ENCODE data around the gene SVOPL. TPM values are rescaled to one million over a fixed set of nuclear protein-coding genes. Genes with fewer than 3 reads are reported as not detected.

The SVOPL gene
- total RNA-seq, 4 donors from 2014 or later, result 0.28 to 1.5 TPM; not detected in 2

- Histone ChIP-seq H3K4me1 (no peaks in the 10 kb centered on the region), H3K27me3 (no peaks in the 10 kb centered on the region), H3K9me3 (peaks cover 0 to 23% of the 10 kb centered on the region in 2 donors), H3K4me3 (no peak overlapping the region), H3K27ac (no peak overlapping the region), H3K36me3 (peaks cover 0 to 4% of the 10 kb centered on the region in 2 donors)
- DNase-seq, result no peak
- intact Hi-C loops (cut with DNase I; ENCODE audit: low total_unique reads), result no loop called here
- no peak for TF ChIP-seq CTCF (IDR thresholded peaks at IDR 0.05)
- TF ChIP-seq POLR2A (IDR thresholded peaks at IDR 0.05), result no peak
These were observed 132.5 kb downstream of the SVOPL start for GRCh38 chr7:138568655-138569054.

GRCh38 chr7:138565451-138566114 lies 135.6 kb downstream of the SVOPL start:
- peaks cover 0 to 28% of the 10 kb centered on the region in 2 donors for H3K9me3 ChIP-seq
- intact Hi-C loops (cut with DNase I; ENCODE audit: low total_unique reads), result no loop called here
- H3K27me3 ChIP-seq, result no peaks in the 10 kb centered on the region
- H3K4me1 ChIP-seq, result no peaks in the 10 kb centered on the region
- TF ChIP-seq POLR2A (IDR thresholded peaks at IDR 0.05) (no peak), CTCF (IDR thresholded peaks at IDR 0.05) (no peak)
- DNase-seq, result no peak
- H3K27ac ChIP-seq, result no peak overlapping the region
- H3K36me3 ChIP-seq, result peaks cover 0 to 4% of the 10 kb centered on the region in 2 donors
- H3K4me3 ChIP-seq, result no peak overlapping the region

GRCh38 chr7:138565071-138565450 lies 136.1 kb downstream of the SVOPL start:
- Histone ChIP-seq H3K4me1 (no peaks in the 10 kb centered on the region), H3K27me3 (no peaks in the 10 kb centered on the region), H3K27ac (no peak overlapping the region), H3K4me3 (no peak overlapping the region), H3K9me3 (peaks cover 0 to 28% of the 10 kb centered on the region in 2 donors), H3K36me3 (peaks cover 0 to 4% of the 10 kb centered on the region in 2 donors)
- TF ChIP-seq POLR2A (IDR thresholded peaks at IDR 0.05), result no peak
- no peak for TF ChIP-seq CTCF (IDR thresholded peaks at IDR 0.05)
- intact Hi-C loops (cut with DNase I; ENCODE audit: low total_unique reads), result no loop called here
- no peak for DNase-seq

- intact Hi-C loops (cut with DNase I; ENCODE audit: low total_unique reads), result no loop called here
- Histone ChIP-seq H3K27ac (no peak overlapping the region), H3K4me1 (no peaks in the 10 kb centered on the region), H3K4me3 (no peak overlapping the region), H3K9me3 (peaks cover 0 to 28% of the 10 kb centered on the region in 2 donors), H3K27me3 (no peaks in the 10 kb centered on the region), H3K36me3 (peaks cover 0 to 4% of the 10 kb centered on the region in 2 donors)
- TF ChIP-seq CTCF (IDR thresholded peaks at IDR 0.05) (no peak), POLR2A (IDR thresholded peaks at IDR 0.05) (no peak)
- DNase-seq, result no peak
These were observed 136.8 kb downstream of the SVOPL start for GRCh38 chr7:138564365-138564764.

- DNase-seq, result no peak
- Histone ChIP-seq H3K4me1 (no peaks in the 10 kb centered on the region), H3K27ac (no peak overlapping the region), H3K9me3 (peaks cover 0 to 28% of the 10 kb centered on the region in 2 donors), H3K4me3 (no peak overlapping the region), H3K36me3 (peaks cover 0 to 4% of the 10 kb centered on the region in 2 donors), H3K27me3 (no peaks in the 10 kb centered on the region)
- intact Hi-C loops (cut with DNase I; ENCODE audit: low total_unique reads), result no loop called here
- TF ChIP-seq CTCF (IDR thresholded peaks at IDR 0.05) (no peak), POLR2A (IDR thresholded peaks at IDR 0.05) (no peak)
These were observed 137.4 kb downstream of the SVOPL start for GRCh38 chr7:138563808-138564207.

Data from uterus (tissue), 4 donors.